ENCODE measurements around the gene PRSS33.
A peak's percentile ranks its signal among the peaks of the same experiment; 100 is the strongest.

PRSS33 gene

GRCh38 chr16:2755158-2755557, 32.2 kb downstream of the PRSS33 start:
- no peak for DNase-seq
- Histone ChIP-seq H3K4me3 (ENCODE audit: low read depth, low read length) (peak overlapping the region; percentile 85), H3K27me3 (no peaks in the 10 kb centered on the region), H3K36me3 (peaks cover 67% of the 10 kb centered on the region), H3K4me1 (no peaks in the 10 kb centered on the region), H3K9me3 (no peaks in the 10 kb centered on the region)
- TF ChIP-seq CTCF (IDR thresholded peaks at IDR 0.05; ENCODE audit: low read depth, low read length) = no peak

DNA sequence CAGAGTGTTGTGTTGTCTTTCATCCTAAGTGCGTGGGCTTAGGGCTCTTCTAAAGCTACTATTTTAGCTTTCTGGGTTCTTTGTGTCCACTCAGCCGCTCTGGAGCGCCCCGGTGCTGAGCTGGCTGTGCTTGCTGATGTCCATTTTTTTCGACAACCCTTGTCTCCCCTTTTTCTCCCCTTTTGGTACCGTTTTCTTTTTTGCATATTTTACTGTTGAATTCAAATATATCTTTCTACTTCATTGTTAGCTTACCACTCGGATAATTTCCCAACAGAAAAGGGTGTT, 33.7 kb downstream of the PRSS33 start:
- no peak for TF ChIP-seq CTCF (IDR thresholded peaks at IDR 0.05; ENCODE audit: low read depth, low read length)
- Histone ChIP-seq H3K36me3 (peaks cover 55% of the 10 kb centered on the region), H3K4me1 (no peaks in the 10 kb centered on the region), H3K9me3 (no peaks in the 10 kb centered on the region), H3K27me3 (no peaks in the 10 kb centered on the region), H3K4me3 (ENCODE audit: low read depth, low read length) (peak overlapping the region; percentile 85)
- no peak for DNase-seq

DNA sequence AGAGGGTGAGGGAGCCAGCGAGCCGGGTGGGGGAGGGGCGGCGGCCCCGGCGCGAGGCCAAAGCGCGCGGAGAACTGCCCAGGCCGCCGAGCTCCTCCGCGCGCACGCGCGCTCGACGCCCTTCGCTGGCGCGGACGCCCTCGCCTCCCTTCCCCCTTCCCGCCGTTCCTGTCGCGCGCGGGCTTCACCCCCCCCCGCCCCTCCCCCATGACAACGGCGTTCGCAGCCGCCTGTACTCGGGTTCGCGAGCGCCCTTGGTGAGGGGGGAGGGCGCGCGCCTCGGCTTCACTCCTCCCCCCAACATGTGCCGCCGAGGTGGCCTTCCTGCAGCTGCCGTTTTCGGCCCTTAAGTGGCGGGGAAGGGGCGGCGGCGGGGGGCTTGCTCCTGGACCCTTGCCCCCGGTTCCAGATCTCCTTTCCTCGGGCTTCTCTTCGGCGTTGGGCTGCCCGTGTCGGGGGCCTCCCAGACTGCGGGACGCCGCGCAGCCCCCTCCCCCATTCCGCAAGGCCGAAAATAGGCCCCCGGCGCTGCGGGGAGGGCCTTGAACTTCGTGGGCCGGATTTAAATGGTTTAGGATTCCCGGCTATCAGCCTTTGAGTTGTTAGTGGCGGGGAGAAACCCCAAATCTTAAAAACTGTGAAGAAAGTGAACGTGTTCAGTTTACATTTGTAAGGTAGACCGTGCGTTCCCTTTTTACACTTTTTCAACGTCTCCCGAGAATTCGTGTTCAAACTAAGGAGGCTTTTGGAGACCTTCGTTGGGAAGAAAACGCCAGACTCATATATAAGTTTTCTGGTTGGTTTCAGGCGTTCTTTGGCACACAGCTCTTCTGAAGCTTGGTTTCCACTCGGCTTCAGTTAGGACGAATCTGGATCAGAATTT, 34.3 kb downstream of the PRSS33 start:
- H3K27me3 ChIP-seq = no peaks in the 10 kb centered on the region
- TF ChIP-seq CTCF (IDR thresholded peaks at IDR 0.05; ENCODE audit: low read depth, low read length) = no peak
- peak overlapping the region; percentile 85 for H3K4me3 ChIP-seq (ENCODE audit: low read depth, low read length)
- peaks cover 49% of the 10 kb centered on the region for H3K36me3 ChIP-seq
- no peaks in the 10 kb centered on the region for H3K9me3 ChIP-seq
- peak; percentile 90 for DNase-seq
- no peaks in the 10 kb centered on the region for H3K4me1 ChIP-seq

- H3K36me3 ChIP-seq = peaks cover 41% of the 10 kb centered on the region
- TF ChIP-seq CTCF (IDR thresholded peaks at IDR 0.05; ENCODE audit: low read depth, low read length) = no peak
- H3K27me3 ChIP-seq = no peaks in the 10 kb centered on the region
- DNase-seq = peak; percentile 97
- H3K4me1 ChIP-seq = no peaks in the 10 kb centered on the region
- peak within 1 kb of the TSS; percentile 85 for H3K4me3 ChIP-seq (ENCODE audit: low read depth, low read length)
- H3K9me3 ChIP-seq = no peaks in the 10 kb centered on the region
Measured at GRCh38 chr16:2752035-2752849, 35.1 kb downstream of the PRSS33 start, which contains the start of gene SRRM2. Gene SRRM2 (plus strand): TSS chr16:2752638. CDS start chr16:2756365, 3,727 bp downstream.

- Histone ChIP-seq H3K4me3 (ENCODE audit: low read depth, low read length) (peak overlapping the region; percentile 85), H3K9me3 (no peaks in the 10 kb centered on the region), H3K4me1 (no peaks in the 10 kb centered on the region), H3K27me3 (no peaks in the 10 kb centered on the region), H3K36me3 (peaks cover 34% of the 10 kb centered on the region)
- DNase-seq = peak; percentile 83
- TF ChIP-seq CTCF (IDR thresholded peaks at IDR 0.05; ENCODE audit: low read depth, low read length) = no peak
Measured at GRCh38 chr16:2751577-2752034, 35.8 kb downstream of the PRSS33 start.
